Heart right ventricle (tissue), 16 donors: Measurements from ENCODE around the gene ERICH6. TPM values are rescaled to one million over a fixed set of nuclear protein-coding genes. Genes with fewer than 3 reads are reported as not detected.

Source experiments
- ATAC-seq, 8 donors: fragments of 200-7000 bp; cut with Tn5 transposase; one replicate each; pipeline ENCODE4 v1.9.1; 2020; ENCODE audit warnings: mild to moderate bottlenecking in 8 of 8, moderate library complexity in 8 of 8, moderate number of reproducible peaks in 1 of 8
- DNase-seq, 2 donors: peaks; one replicate each; pipeline ENCODE4 v3.0.0-alpha.2; 2020
- H3K27ac ChIP-seq, 10 donors: fragments of 200-600 bp; sonication (generic) in 2 of 10; one replicate each; pipeline versions ENCODE4 v1.5.0 to v1.8.0; 2020 to 2022; ENCODE audit warnings: mild to moderate bottlenecking in 3 of 10
- H3K27me3 ChIP-seq, 7 donors: fragments of 200-600 bp; one replicate each; pipeline ENCODE4 v1.8.0; 2021 to 2022; ENCODE audit warnings: mild to moderate bottlenecking in 2 of 7
- H3K36me3 ChIP-seq, 9 donors: fragments of 200-600 bp; sonication (generic) in 1 of 9; one replicate each; pipeline versions ENCODE4 v1.5.0 to v1.8.0; 2020 to 2022; ENCODE audit warnings: mild to moderate bottlenecking in 2 of 9
- H3K4me1 ChIP-seq, 9 donors: fragments of 200-600 bp; sonication (generic) in 1 of 9; one replicate each; pipeline versions ENCODE4 v1.5.0 to v1.8.0; 2020 to 2022; ENCODE audit warnings: mild to moderate bottlenecking in 4 of 9
- H3K4me3 ChIP-seq, 10 donors: fragments of 200-600 bp; sonication (generic) in 2 of 10; one replicate each; pipeline versions ENCODE4 v1.5.0 to v1.8.0; 2020 to 2022; ENCODE audit warnings: mild to moderate bottlenecking in 7 of 10, moderate library complexity in 2 of 10
- H3K9me3 ChIP-seq, 11 donors: fragments of 200-600 bp in 10 of 11; sonication (generic) in 2 of 11; one replicate each; pipeline versions ENCODE4 v1.5.0 to v1.8.0; 2013 to 2022; ENCODE audit warnings: mild to moderate bottlenecking in 2 of 11, control low read depth in 1 of 11, moderate library complexity in 1 of 11
- CTCF ChIP-seq, 9 donors: fragments of 200-600 bp; sonication (generic) in 2 of 9; IDR thresholded peaks; one replicate each; pipeline versions ENCODE4 v1.5.0 to v1.8.0; 2021 to 2022; ENCODE audit warnings: antibody characterized with exemption in 9 of 9, mild to moderate bottlenecking in 5 of 9, moderate library complexity in 1 of 9
- WGBS, 2 donors: extraction: QIAGEN DNeasy Blood & Tissue Kit; methylation state at CpG; one replicate each; pipeline ENCODE4 v1.1.7; 2013; ENCODE audit warnings: inconsistent platforms in 1 of 2; 5-methylcytosine and 5-hydroxymethylcytosine counted together
- intact Hi-C, 10 donors: fragments of 100-400 bp; cut with DNase I; formaldehyde crosslinking; loops; one replicate each; pipeline versions ENCODE4 v1.11.1 to v1.14.2; 2022
- polyA plus RNA-seq, 2 donors: library from polyadenylated mRNA; stranded (reverse); fragments of 200-250 nt; gene quantifications; one replicate each; pipeline ENCODE4 v1.2.3, GENCODE V29; 2013
- total RNA-seq, 10 donors: library from RNA; stranded (reverse); fragmentation: NEBNext Ultra II Directional in 3 of 10; extraction: Animal tissue kit (Norgen Biotek cat#: 25700) in 3 of 10; gene quantifications; one replicate each; pipeline versions ENCODE4 v1.2.1 to v1.2.4, GENCODE V29; 2021 to 2023
- donor health status: Arrhythmogenic right ventricular cardiomyopathy.
- donor health status: ischemic (EF 13 %, LVEDD 7.1; RV severe dilation, severe dysfunction).
- donor health status: healthy with polysubstance abuse.
- donor health status: DM: no; HTN: yes; CAD: no.
- donor health status: DM: no; HTN: no; CAD: no.
- donor health status: ischemic (EF 25% LVEDD 6.9; RV normal size, moderate dysfunction).
- donor health status: ischemic (EF 25% LVEDD 5.7; RV mildly dilated, moderate dysfunction).
- donor health status: healthy.
- donor health status: DM: yes; HTN: yes; CAD: no.
- donor health status: Ischemic cardiomyopathy.
- donor health status: ischemic (EF 35%, LVEDD 5.7; RV mildly dilated, moderate dysfunction).
- donor health status: nonischemic (EF 11% LVEDD 7.7; RV severe dilation, severe dysfunction).
- donor health status: DM: yes; HTN: yes; CAD: no.
- donor health status: PGD.
- donor health status: ischemic (EF 29% LVEDD 5.4; RV normal size, mild dysfunction).
- donor health status: nonischemic (EF 23%, LVEDD 6.1; RV moderate dilation, normal function).

Gene ERICH6
- total and polyA plus RNA-seq, 12 donors = 0.20 to 0.56 TPM; not detected in 10

- intact Hi-C loops = no loop called here
- no peak overlapping the region for H3K4me3 ChIP-seq
- no peak for DNase-seq
- H3K36me3 ChIP-seq = peaks cover 0 to 22% (median 5%) of the 10 kb centered on the region in 9 donors
- TF ChIP-seq CTCF (IDR thresholded peaks at IDR 0.05) = no peak
- H3K9me3 ChIP-seq = no peaks in the 10 kb centered on the region
- no peaks in the 10 kb centered on the region for H3K27me3 ChIP-seq
- 68 to 72% methylated on average over 5 of the region's 5 CpGs for WGBS, 2 donors
- ATAC-seq = no peak
- H3K4me1 ChIP-seq = peaks cover 0 to 62% (median 44%) of the 10 kb centered on the region in 9 donors
- H3K27ac ChIP-seq = no peak overlapping the region
These were observed 37.9 kb upstream of the ERICH6 start for GRCh38 chr3:150741497-150742140.

- DNase-seq = peak in 1 of 2 donors; percentile 27
- 64 to 71% methylated on average over 12 of the region's 12 CpGs for WGBS, 2 donors
- H3K36me3 ChIP-seq = peaks cover 0 to 22% (median 5%) of the 10 kb centered on the region in 9 donors
- H3K27me3 ChIP-seq = no peaks in the 10 kb centered on the region
- no peak overlapping the region for H3K4me3 ChIP-seq
- peaks cover 0 to 64% (median 46%) of the 10 kb centered on the region in 9 donors for H3K4me1 ChIP-seq
- H3K9me3 ChIP-seq = no peaks in the 10 kb centered on the region
- intact Hi-C loops = no loop called here
- no peak for TF ChIP-seq CTCF (IDR thresholded peaks at IDR 0.05)
- H3K27ac ChIP-seq = peak overlapping the region in 1 of 10 donors; percentile 27
- peak in 2 of 8 donors; percentile 12 to 18 for ATAC-seq
These were observed 37.2 kb upstream of the ERICH6 start for GRCh38 chr3:150740733-150741496.

DNA sequence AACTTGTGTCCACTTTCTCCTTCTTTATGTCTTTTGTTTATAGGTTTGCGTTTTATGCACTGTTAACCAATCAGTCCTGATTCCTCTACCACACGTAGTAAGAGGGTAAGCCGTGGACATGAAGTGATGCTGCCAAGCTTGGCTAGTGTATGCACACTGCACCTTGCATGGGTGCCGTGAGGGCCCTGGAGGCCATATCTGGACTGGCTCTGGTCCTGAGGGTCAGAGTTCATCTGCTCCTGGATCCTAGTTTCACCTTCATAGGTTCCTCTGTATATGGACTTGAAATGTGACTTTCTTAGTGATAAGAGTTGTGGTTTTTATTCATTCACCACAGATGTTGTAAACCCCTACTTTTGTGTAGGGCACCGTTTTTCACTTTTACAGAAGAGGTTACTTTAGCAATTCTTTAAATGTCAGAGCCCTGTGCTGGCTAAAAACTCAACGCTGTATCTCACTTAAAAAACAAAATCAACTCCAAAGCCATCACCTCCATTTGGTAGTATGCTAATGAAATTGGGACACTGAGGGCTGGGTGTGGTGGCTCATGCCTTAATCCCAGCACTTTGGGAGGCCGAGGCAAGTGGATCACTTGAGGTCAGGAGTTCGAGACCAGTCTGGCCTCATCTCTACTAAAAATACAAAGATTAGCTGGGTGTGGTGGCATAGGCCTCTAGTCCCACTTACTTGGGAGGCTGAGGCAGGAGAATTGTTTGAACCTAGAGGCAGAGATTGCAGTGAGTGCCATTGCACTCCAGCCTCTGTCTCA is 36.3 kb upstream of the ERICH6 start:
- 89 to 92% methylated on average over 8 of the region's 8 CpGs for WGBS, 2 donors
- intact Hi-C loops = no loop called here

More for the DNA sequence above, 36.3 kb upstream of the ERICH6 start:
- Histone ChIP-seq H3K9me3 (no peaks in the 10 kb centered on the region), H3K4me3 (no peak overlapping the region), H3K27me3 (no peaks in the 10 kb centered on the region), H3K36me3 (peaks cover 0 to 22% (median 5%) of the 10 kb centered on the region in 9 donors), H3K4me1 (peaks cover 0 to 71% (median 52%) of the 10 kb centered on the region in 9 donors), H3K27ac (peak overlapping the region in 1 of 10 donors; percentile 27)
- DNase-seq (no peak), ATAC-seq (no peak)
- no peak for TF ChIP-seq CTCF (IDR thresholded peaks at IDR 0.05)
